H1 (cell line): Measurements from ENCODE around the gene DFFA.

Experiments used
- BRCA1 ChIP-seq: IDR thresholded peaks from 2 replicates; pipeline ENCODE4 v1.6.1; 2012; ENCODE audit warnings: low read depth, low read length, improper control_type of control experiment
- CTCF ChIP-seq, 3 experiments: IDR thresholded peaks; 1 replicate in 2 of 3; 2 replicates in 1 of 3; pipeline versions ENCODE4 v1.5.1 to v1.6.1; 2011; ENCODE audit warnings: low read length in 3 of 3, mild to moderate bottlenecking in 3 of 3, inconsistent platforms in 2 of 3, low read depth in 1 of 3, moderate library complexity in 1 of 3; ENCODE audit not compliant: insufficient read depth in 1 of 3; ENCODE audit errors: control extremely low read depth in 1 of 3
- EZH2 ChIP-seq: fragments of 200-600 bp; sonication (generic); IDR thresholded peaks from 2 replicates; pipeline ENCODE4 v1.7.1; 2012; ENCODE audit warnings: low read depth, mild to moderate bottlenecking, moderate library complexity, low read length, inconsistent platforms; ENCODE audit not compliant: severe bottlenecking
- JUND ChIP-seq: IDR thresholded peaks from 2 replicates; pipeline ENCODE4 v1.6.1; 2011; ENCODE audit warnings: mild to moderate bottlenecking, improper control_type of control experiment, low read length
- SAP30 ChIP-seq: fragments of 300-600 bp; sonication (generic); IDR thresholded peaks from 2 replicates; pipeline ENCODE4 v1.7.1; 2012; ENCODE audit warnings: low read length, moderate library complexity, mild to moderate bottlenecking, inconsistent platforms; ENCODE audit not compliant: insufficient read depth, insufficient replicate concordance
- SIN3A ChIP-seq, 2 experiments: IDR thresholded peaks in 1 of 2; conservative IDR thresholded peaks in 1 of 2; 2 replicates each; pipeline ENCODE4 v1.6.1; 2011 to 2012; ENCODE audit warnings: low read length in 2 of 2, improper control_type of control experiment in 1 of 2, low read depth in 1 of 2, mild to moderate bottlenecking in 1 of 2
- TCF12 ChIP-seq: IDR thresholded peaks from 2 replicates; pipeline ENCODE4 v1.6.1; 2011; ENCODE audit warnings: low read depth, mild to moderate bottlenecking, low read length

DNA sequence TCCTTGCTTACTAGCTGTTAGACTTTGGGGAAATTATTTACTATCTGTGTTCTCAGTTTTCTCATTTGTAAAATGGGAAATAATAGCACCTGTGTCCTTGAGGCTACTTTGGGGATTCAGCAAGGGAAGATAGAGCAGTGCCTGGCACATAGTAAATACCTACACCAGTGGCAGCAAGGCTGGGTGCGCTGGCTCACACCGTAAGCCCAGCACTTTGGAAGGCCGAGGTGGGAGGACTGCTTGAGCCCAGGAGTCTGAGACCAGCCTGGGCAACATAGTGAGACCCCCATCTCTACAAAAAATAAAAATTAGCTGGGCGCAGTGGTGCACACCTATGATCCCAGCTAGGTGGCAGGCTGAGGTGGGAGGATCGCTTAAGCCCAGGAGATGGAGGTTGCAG is 50.7 kb downstream of the DFFA start:
- no peak for TF ChIP-seq BRCA1
- no peak for TF ChIP-seq CTCF (IDR thresholded peaks at IDR 0.05; ENCODE audit: control extremely low read depth in 1 of 3, insufficient read depth in 1 of 3, low read depth in 1 of 3, low read length in 3 of 3)
- no peak for TF ChIP-seq SAP30
- TF ChIP-seq SIN3A (conservative IDR thresholded peaks at IDR 0.05 in 1 of 2, IDR thresholded peaks at IDR 0.05 in 1 of 2; ENCODE audit: low read depth in 1 of 2, low read length in 2 of 2): no peak
- TF ChIP-seq TCF12: no peak
- no peak for TF ChIP-seq JUND
- no peak for TF ChIP-seq EZH2
